ENCODE results near the gene HMGCLL1. TPM values are rescaled to one million over a fixed set of nuclear protein-coding genes. Genes with fewer than 3 reads are reported as not detected.

The HMGCLL1 gene
- total RNA-seq, 4 donors from 2014 or later = 0.25 to 0.58 TPM; not detected in 2

DNA sequence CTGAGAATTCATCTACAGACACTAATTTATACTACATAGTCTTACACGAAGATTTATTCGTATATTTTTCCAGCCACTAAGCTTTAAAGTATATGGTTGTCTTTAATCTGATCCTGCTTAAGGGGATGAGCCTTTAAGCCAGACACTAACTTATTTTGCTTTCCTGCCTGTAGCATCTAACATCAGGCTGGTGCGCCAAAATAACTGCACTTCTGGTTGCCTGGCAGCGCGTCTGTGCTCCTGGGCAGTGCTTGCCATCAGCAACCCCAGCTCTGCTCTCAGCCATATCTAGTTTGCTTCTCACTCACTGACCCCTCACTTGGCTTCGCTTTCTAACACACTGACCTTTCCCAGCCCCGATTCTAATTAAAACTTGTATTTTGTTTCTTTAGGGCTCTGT, 21.8 kb downstream of the HMGCLL1 start:
- H3K4me3 ChIP-seq (ENCODE audit: low read depth, poor library complexity, severe bottlenecking) = no peak overlapping the region
- 81 to 86% methylated on average over 7 of the region's 7 CpGs for WGBS, 2 donors
- no peak for DNase-seq (ENCODE audit: low spot score in 2 of 2)
- TF ChIP-seq, protein P1, sequence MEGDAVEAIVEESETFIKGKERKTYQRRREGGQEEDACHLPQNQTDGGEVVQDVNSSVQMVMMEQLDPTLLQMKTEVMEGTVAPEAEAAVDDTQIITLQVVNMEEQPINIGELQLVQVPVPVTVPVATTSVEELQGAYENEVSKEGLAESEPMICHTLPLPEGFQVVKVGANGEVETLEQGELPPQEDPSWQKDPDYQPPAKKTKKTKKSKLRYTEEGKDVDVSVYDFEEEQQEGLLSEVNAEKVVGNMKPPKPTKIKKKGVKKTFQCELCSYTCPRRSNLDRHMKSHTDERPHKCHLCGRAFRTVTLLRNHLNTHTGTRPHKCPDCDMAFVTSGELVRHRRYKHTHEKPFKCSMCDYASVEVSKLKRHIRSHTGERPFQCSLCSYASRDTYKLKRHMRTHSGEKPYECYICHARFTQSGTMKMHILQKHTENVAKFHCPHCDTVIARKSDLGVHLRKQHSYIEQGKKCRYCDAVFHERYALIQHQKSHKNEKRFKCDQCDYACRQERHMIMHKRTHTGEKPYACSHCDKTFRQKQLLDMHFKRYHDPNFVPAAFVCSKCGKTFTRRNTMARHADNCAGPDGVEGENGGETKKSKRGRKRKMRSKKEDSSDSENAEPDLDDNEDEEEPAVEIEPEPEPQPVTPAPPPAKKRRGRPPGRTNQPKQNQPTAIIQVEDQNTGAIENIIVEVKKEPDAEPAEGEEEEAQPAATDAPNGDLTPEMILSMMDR (IDR thresholded peaks at IDR 0.05) = no peak
- TF ChIP-seq POLR2A (IDR thresholded peaks at IDR 0.05) = no peak
- intact Hi-C loops (cut with DNase I; ENCODE audit: low total_unique reads) = no loop called here

DNA sequence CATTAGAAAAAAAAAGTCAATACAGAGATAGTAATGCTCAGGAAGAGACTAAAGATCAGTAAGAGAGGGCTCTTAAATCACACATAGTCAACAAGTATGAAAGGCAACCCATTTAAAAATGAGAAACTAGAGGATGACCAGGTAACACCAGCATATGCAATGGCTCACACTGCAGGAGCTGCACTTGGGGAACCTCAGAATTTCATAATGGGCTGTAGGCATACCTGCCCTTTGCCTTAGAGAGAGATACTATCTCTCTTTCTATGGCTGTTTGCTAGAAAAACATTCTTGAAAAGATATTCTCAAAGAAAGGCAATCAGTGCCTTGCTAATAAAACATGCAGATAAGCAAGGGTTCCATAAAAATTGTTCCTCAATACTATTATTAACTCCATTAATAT, 33.2 kb downstream of the HMGCLL1 start:
- DNase-seq (ENCODE audit: low spot score in 2 of 2) = no peak
- H3K4me3 ChIP-seq (ENCODE audit: low read depth, poor library complexity, severe bottlenecking) = no peak overlapping the region
- intact Hi-C loops (cut with DNase I; ENCODE audit: low total_unique reads) = no loop called here
- no peak for TF ChIP-seq POLR2A (IDR thresholded peaks at IDR 0.05)
- TF ChIP-seq, protein P1 (IDR thresholded peaks at IDR 0.05) = no peak

DNA sequence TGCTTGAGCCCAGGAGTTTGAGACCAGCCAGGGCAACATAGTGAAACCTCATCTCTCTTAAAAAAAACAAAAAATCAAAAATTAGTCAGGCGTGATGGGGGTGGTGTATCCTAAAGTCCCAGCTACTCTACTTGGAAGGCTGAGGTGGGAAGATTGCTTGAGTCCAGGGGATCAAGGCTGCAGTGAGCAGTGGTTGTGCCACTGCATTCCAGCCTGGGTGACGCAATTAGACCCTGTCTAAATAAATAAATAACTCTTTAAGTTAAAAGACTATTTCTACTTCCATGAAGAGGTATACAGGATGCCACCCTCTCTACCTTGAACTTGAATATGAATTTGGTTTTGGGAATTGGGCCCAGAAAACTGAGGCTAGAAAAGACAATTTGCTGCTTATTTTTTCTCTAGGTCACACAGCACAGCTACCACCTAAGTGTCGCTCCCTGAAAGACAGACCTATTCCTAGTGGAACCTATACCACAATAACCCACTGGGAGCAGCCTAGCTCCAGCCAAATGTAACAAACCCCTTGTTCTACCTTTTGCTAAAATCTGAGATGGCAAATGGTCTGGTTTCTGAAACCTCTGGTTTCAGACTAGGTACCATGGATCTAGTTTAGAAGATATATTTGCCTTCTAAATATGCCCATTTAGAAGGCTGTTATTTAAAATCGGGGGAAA, 35.2 kb downstream of the HMGCLL1 start:
- DNase-seq (ENCODE audit: low spot score in 2 of 2) = no peak
- H3K4me3 ChIP-seq (ENCODE audit: low read depth, poor library complexity, severe bottlenecking) = no peak overlapping the region
- 93 to 95% methylated on average over 4 of the region's 4 CpGs for WGBS, 2 donors
- intact Hi-C loops (cut with DNase I; ENCODE audit: low total_unique reads) = no loop called here
- TF ChIP-seq, protein P1 (IDR thresholded peaks at IDR 0.05) = no peak
- no peak for TF ChIP-seq POLR2A (IDR thresholded peaks at IDR 0.05)

DNA sequence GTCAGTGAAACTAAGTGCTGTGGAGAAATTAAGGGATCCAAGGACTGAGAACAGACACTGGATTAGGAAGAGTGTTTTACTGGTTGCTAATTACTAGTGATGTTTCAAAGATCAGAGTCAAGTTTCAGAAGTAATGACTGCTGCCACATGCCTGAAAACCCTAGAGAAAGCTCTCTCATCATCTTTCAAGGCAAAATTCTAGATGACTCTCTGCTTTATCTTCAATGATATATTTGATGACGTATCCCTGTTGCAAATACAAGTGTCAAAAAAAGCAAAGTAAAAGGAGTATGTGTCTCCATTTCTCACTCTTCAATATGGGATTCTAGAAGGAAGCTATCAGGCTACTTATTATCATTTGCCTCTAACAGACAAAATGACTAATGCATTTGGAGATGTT, 38.0 kb downstream of the HMGCLL1 start:
- no peak for TF ChIP-seq POLR2A (IDR thresholded peaks at IDR 0.05)
- TF ChIP-seq, protein P1 (IDR thresholded peaks at IDR 0.05) = no peak
- no peak overlapping the region for H3K4me3 ChIP-seq (ENCODE audit: low read depth, poor library complexity, severe bottlenecking)
- intact Hi-C loops (cut with DNase I; ENCODE audit: low total_unique reads) = no loop called here
- 76 to 81% methylated on average over 1 of the region's 1 CpG for WGBS, 2 donors
- no peak for DNase-seq (ENCODE audit: low spot score in 2 of 2)

DNA sequence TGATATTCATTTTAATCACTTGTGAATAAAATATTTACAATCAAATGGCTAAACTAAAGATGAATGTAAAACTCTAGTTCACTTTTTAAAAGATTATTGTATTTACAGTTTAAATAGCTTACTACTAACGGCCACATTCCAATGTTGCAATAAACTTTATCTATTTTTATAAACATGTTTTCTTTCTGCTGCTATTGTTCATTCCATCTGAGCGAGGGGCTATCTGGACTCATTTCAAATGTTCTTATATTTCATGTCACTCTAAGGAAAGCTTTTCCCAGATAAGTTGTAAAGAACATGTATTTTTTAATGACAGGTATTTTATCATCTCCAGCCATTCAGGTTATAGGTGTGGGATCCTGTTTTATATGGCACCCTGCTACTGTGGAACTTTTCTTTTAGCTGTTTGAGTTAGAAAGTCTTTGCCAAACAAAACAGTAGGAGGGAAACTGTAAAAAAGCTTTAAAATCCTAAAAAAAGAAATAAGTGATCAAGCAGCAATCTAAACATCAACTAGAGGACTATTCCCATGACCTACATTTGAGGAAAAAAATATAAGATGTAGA, 42.5 kb downstream of the HMGCLL1 start:
- intact Hi-C loops (cut with DNase I; ENCODE audit: low total_unique reads) = no loop called here
- DNase-seq (ENCODE audit: low spot score in 2 of 2) = no peak
- no peak overlapping the region for H3K4me3 ChIP-seq (ENCODE audit: low read depth, poor library complexity, severe bottlenecking)
- no peak for TF ChIP-seq POLR2A (IDR thresholded peaks at IDR 0.05)
- TF ChIP-seq, protein P1 (IDR thresholded peaks at IDR 0.05) = no peak
- WGBS, 2 donors = 41 to 46% methylated on average over 2 of the region's 2 CpGs

DNA sequence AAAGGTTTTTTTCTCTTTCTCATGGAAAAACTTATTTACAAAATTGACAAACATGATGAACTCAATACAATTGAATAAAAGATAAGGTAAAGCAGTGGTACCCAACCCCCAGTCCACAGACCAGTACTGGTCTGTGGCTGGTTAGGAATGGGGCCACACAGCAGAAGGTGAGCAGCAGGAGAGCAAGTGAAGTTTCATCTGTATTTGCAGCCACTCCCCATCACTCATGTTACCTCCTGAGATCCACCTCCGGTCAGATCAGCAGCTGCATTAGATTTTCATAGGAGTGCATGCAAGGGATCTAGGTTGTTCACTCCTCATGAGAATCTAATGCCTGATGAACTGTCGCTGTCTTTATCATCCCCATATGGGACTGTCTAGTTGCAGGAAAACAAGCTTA, 47.5 kb downstream of the HMGCLL1 start:
- 78 to 82% methylated on average over 2 of the region's 2 CpGs for WGBS, 2 donors
- no peak for DNase-seq (ENCODE audit: low spot score in 2 of 2)
- intact Hi-C loops (cut with DNase I; ENCODE audit: low total_unique reads) = no loop called here
- no peak overlapping the region for H3K4me3 ChIP-seq (ENCODE audit: low read depth, poor library complexity, severe bottlenecking)
- no peak for TF ChIP-seq POLR2A (IDR thresholded peaks at IDR 0.05)
- TF ChIP-seq, protein P1 (IDR thresholded peaks at IDR 0.05) = no peak

Data from lower leg skin (tissue), 4 donors.